GM13977 (cell line): Measurements from ENCODE around the gene IP6K1.
"Not testable (repeated sequence)": the region's sequence is repeated elsewhere in the genome, so short reads cannot be mapped to it uniquely, and the experiment has no call there.

Source experiments
- DNase-seq: peaks from one replicate; pipeline ENCODE4 v3.0.0; 2012; ENCODE audit warnings: low spot score
- in situ Hi-C: fragments of 300-500 bp; cut with MboI; formaldehyde crosslinking; loops from one replicate; pipeline ENCODE4 v1.12.0; 2022; ENCODE audit warnings: low sequenced_read_pairs, low pct_unique_long_range_greater_than_20kb, mixed read lengths, inconsistent platforms; ENCODE audit not compliant: unreplicated experiment
- TF ChIP-seq, protein P1 (sequence below): IDR thresholded peaks from 2 replicates; pipeline ENCODE4 v1.5.1; 2012; ENCODE audit warnings: mild to moderate bottlenecking, control low read depth; ENCODE audit not compliant: insufficient read depth; ENCODE audit errors: extremely low read depth, missing control alignments

IP6K1 gene

DNA sequence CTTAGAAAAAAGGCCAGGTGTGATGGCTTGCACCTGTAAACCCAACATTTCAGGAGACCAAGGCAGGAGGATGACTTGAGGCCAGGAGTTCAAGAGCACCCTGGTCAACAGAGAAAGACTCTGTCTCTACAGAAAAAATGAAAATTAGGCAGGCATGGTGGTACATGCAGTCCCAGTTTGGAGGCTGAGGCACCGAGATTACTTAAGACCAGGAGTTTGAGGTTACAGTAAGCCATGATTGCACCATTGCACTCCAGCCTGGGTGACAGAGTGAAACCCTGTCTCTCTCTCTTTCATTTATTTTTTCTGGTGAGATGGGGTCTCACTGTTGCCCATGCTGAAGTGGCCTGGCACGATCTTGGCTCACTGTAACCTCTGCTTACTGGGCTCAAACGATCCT is 24.7 kb downstream of the IP6K1 start:
- no peak for DNase-seq
- TF ChIP-seq, protein P1, sequence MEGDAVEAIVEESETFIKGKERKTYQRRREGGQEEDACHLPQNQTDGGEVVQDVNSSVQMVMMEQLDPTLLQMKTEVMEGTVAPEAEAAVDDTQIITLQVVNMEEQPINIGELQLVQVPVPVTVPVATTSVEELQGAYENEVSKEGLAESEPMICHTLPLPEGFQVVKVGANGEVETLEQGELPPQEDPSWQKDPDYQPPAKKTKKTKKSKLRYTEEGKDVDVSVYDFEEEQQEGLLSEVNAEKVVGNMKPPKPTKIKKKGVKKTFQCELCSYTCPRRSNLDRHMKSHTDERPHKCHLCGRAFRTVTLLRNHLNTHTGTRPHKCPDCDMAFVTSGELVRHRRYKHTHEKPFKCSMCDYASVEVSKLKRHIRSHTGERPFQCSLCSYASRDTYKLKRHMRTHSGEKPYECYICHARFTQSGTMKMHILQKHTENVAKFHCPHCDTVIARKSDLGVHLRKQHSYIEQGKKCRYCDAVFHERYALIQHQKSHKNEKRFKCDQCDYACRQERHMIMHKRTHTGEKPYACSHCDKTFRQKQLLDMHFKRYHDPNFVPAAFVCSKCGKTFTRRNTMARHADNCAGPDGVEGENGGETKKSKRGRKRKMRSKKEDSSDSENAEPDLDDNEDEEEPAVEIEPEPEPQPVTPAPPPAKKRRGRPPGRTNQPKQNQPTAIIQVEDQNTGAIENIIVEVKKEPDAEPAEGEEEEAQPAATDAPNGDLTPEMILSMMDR = no peak
- in situ Hi-C loops = no loop called here

DNA sequence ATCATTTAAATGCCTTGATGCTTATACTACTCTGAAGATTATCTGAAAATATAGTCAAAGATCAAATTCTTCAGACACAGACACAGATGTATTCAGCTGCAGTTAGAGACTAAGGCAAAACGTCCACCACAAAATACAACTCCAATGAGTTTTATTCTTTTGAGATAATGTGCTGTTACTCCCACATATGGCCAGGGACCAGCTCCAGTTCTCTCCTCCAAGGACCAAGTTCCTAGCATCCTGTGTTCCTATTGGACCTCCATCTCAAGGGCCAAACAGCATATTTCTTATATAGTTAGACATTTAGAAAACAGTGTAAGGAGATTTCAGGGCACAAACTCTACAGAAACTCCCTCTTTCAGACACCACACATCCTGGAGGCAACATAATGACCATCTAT is 27.1 kb downstream of the IP6K1 start:
- in situ Hi-C loops = no loop called here
- DNase-seq = no peak
- TF ChIP-seq, protein P1 = no peak

DNA sequence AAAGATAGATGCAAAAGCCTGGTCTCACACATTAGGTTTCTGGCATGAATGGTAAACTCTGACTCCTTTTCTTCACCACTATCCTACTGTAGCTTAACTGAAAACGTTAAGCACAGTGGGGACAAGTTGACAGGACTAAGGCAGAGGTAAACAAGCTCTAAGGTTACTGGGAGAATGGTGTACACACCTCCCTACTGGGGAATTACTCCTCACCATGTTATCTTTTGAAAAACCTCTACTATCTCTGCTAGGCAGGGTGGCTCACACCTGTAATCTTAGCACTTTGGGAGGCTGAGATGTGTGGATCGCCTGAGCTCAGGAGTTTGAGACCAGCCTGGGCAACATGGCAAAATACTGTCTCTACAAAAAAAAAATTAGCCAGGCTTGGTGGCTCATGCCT is 29.1 kb downstream of the IP6K1 start:
- TF ChIP-seq, protein P1 = no peak
- in situ Hi-C loops = no loop called here
- DNase-seq = no peak

DNA sequence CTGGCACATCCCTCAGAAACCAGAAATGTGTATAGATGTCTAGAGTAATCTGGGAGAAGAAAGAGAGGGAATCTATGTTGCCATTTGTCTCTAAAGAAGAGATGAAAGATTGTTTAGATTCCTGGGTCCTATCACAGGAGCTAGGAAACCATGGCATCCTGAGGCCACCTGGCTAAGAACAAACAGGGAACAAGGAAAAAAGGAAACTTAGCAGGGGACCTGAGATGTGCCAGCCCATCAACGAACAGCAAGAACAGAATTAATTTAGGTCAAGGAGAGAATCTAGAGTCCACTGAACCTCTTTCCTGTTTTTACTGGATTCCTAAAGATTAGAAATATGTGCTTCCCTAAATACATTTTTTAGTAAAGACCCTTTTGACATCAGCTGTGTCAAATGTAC is 30.3 kb downstream of the IP6K1 start:
- DNase-seq = no peak
- TF ChIP-seq, protein P1 = no peak
- in situ Hi-C loops = no loop called here

DNA sequence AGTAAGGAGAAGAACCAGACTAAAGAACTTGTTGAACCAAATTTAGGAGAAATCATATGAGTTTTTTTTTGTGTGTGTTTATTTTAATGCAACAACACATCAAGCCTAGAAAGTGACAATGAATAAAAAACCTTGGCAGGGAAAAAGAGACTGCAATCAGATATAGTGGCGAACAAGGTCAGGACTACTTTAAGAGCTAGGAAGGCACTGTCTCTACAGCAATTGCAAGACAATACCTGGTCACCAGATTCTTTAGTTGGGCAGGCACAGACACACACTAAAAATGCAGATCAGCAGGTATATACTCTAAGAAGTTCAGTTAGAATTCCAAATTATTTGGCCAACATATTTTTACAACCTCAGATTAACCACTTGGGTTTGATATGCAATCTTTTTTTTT is 31.8 kb downstream of the IP6K1 start:
- in situ Hi-C loops = no loop called here
- TF ChIP-seq, protein P1 = no peak
- DNase-seq = no peak

DNA sequence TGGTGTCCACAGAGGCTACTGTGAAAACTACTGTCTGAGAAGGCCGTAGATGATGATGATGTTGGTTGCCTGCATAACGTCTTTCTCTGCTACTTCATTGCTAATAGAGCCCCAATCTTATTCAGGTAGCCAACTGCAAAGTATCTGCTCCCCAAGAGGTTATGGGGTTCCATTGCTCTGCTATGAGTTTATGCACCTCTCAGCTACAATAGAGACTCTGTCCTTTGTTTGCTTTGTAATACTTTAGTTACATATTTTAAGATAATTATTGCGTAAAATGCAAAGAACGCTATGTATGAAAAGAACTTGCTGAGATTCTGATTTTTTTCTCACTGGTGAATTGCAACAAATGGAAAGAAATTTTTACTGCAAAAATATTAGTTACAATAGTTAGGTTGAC is 34.8 kb downstream of the IP6K1 start:
- DNase-seq = no peak
- in situ Hi-C loops = no loop called here

DNA sequence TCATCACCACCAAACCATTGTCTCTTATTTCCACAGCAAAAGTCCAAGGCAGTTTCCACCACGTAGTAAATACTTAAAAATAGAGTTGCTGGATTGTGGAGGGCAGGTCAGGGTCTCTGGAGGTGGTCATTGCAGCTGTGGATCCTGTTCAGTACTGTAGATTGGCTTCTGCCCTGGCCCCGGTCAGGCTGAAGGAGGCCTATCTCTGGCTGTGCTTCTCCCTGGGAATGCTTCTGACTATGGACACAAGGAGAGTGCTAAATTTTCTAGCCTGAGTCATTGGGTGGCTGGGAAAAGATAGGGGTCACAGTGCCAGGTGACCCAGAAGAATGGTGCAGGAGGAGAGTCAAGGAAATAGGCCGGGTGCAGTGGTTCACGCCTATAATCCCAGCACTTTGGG is 36.3 kb downstream of the IP6K1 start:
- TF ChIP-seq, protein P1 = no peak
- DNase-seq = no peak
- in situ Hi-C loops = no loop called here

More for the DNA sequence above, 34.8 kb downstream of the IP6K1 start:
- TF ChIP-seq, protein P1 = no peak

DNA sequence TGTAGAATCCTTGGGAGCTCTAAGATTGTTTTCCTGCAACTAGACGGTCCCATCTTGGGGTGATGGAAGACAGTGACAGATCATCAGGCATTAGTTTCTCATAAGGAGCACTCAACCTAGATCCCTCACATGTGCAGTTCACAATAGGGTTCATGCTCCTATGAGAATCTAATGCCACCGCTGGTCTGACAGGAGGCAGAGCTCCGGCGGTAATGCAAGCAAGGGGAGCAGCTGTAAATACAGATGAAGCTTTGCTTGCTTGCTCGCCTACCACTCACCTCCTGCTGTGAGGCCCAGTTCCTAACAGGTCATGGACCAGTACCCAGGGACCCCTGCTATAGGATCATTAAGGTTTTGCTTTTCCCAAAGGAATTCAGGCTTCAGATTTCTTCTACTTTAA is 37.5 kb downstream of the IP6K1 start:
- in situ Hi-C loops, DNase-seq: not testable (repeated sequence)
